ENCODE results near the gene ETV7.

ETV7 gene

DNA sequence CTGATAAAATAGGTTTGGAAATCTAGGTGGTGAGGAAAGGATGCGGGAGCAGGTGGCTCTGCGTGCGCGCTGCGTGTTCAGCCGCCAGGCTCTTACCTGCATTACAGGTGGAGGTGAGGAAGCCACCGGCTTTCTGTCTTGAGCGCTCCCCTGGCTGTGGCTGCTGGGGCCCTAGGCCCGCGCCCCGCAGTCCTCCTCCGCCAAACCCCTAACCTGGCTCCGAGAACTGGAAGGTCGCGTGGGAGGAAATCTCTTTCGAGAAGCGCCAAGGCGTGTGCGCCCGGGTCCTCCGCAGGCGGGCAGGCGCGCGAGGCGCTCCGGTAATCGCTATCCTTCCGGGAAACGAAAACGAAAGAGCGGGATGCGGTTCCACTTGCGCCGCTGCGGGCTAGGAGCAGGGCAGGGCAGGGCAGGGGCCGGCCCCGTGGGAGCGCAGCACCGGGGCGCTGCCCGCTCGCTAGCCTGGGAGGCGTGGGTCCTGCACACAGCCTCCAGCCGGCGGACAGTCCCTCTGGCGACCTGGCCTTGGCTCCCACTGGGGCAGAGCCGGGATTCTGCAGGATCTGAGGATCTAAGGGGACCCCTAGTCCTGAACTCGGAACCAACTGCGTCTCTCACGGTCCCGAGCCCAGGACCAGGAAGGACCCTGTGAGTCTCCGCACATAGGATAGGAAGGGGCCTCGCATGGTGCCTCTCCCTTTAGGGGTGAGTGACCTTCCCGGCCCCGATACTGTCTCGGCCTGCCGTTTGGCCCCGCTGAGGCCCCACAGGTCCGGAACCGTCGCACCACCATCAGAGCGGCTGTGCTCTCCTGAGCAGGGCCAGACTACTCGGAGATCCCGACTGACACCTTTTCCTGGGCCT is at the start of gene ETV7:
TSS of gene ETV7 (minus strand) at position 230 of the 864 bp plus-strand sequence. CDS start at position 102, 128 bp downstream.
- no peak for DNase-seq (ENCODE audit: low read depth)
- TF ChIP-seq, protein P1, sequence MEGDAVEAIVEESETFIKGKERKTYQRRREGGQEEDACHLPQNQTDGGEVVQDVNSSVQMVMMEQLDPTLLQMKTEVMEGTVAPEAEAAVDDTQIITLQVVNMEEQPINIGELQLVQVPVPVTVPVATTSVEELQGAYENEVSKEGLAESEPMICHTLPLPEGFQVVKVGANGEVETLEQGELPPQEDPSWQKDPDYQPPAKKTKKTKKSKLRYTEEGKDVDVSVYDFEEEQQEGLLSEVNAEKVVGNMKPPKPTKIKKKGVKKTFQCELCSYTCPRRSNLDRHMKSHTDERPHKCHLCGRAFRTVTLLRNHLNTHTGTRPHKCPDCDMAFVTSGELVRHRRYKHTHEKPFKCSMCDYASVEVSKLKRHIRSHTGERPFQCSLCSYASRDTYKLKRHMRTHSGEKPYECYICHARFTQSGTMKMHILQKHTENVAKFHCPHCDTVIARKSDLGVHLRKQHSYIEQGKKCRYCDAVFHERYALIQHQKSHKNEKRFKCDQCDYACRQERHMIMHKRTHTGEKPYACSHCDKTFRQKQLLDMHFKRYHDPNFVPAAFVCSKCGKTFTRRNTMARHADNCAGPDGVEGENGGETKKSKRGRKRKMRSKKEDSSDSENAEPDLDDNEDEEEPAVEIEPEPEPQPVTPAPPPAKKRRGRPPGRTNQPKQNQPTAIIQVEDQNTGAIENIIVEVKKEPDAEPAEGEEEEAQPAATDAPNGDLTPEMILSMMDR (conservative IDR thresholded peaks at IDR 0.05; ENCODE audit: low read depth, low read length): no peak
- H3K4me3 ChIP-seq (ENCODE audit: low read length): peak within 1 kb of the TSS; percentile 56

DNA sequence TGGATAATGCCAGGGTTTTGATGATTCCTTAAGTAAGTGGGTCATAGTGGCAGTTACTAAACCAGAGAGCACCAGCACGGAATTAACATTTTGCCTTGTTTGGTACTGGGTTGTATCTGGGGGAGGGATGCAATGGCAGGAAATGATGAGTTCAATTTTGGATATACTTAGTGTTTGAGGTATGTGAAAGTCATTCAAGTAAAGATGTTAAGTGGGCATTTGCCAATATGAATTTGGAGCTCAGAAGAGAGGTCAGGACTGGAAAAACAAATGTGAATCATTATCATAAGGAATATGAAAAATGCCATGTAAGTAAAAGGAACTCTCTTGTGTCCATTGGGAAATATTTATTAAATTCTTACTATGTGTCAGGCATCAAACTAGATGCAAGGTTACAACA is 49.0 kb upstream of the ETV7 start:
- no peak for DNase-seq (ENCODE audit: low read depth)
- TF ChIP-seq, protein P1 (conservative IDR thresholded peaks at IDR 0.05; ENCODE audit: low read depth, low read length): no peak
- H3K4me3 ChIP-seq (ENCODE audit: low read length): no peak overlapping the region

DNA sequence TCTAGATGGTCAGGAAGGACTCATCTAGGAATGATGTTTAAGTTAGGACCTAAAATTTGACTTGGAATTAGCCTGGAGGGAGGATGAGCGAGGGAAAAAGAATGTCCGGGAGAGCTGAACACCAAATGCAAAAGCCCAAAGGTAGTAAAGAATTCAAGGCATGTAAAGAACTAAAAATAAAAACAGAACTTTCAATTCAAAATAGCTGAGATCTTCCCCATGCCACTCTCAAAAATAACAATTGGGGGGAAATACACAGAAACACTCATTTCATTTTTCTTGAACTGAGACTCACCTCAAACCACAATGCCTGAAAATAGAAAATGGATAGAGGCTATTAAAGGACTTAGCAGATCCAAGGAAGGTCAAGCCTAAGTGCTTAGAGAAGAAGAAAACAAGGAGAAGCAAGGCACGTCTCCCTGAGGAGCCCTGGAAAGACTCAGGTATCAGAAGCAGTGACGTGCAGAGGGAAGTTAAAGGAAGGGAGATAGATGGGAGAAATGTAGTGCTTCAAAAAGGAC is 44.7 kb upstream of the ETV7 start:
- no peak overlapping the region for H3K4me3 ChIP-seq (ENCODE audit: low read length)
- DNase-seq (ENCODE audit: low read depth): no peak
- TF ChIP-seq, protein P1 (conservative IDR thresholded peaks at IDR 0.05; ENCODE audit: low read depth, low read length): no peak

DNA sequence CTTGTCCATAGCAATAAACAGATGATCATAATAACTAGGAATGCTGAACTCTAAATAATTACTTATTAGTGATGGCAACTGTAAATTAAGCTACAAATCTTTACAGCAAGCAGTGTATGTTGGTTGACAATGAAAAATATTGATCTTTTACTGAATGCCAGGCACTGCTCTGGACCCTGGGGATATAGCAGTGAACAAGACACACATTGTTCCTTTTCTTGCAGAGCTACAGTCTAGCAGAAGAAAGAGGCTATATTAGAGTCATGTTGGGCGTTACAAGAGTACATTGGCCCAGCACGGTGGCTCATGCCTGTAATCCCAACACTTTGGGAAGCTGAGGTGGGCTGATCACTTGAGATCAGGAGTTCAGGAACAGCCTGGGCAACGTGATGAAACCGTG is 43.7 kb upstream of the ETV7 start:
- no peak for DNase-seq (ENCODE audit: low read depth)
- TF ChIP-seq, protein P1 (conservative IDR thresholded peaks at IDR 0.05; ENCODE audit: low read depth, low read length): no peak
- no peak overlapping the region for H3K4me3 ChIP-seq (ENCODE audit: low read length)

DNA sequence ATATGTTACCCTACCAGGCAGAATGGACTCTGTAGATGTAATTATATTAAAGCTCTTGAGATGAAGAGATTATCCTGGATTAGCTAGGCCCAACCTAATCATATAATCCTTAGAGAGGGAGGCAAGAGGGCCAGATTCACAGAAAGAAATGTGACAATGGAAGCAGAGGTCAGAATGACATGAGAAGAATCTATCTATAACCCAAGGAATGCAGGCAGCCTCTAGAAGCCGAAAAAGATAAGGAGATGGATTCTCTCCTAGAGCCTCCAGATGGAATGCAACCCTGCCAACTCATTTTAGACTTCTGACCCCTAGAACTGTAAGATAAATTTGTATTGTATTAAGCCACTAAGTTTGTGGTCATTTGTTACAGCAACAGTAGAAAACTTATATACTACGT is 42.9 kb upstream of the ETV7 start:
- DNase-seq (ENCODE audit: low read depth): no peak
- no peak overlapping the region for H3K4me3 ChIP-seq (ENCODE audit: low read length)
- TF ChIP-seq, protein P1 (conservative IDR thresholded peaks at IDR 0.05; ENCODE audit: low read depth, low read length): no peak

DNA sequence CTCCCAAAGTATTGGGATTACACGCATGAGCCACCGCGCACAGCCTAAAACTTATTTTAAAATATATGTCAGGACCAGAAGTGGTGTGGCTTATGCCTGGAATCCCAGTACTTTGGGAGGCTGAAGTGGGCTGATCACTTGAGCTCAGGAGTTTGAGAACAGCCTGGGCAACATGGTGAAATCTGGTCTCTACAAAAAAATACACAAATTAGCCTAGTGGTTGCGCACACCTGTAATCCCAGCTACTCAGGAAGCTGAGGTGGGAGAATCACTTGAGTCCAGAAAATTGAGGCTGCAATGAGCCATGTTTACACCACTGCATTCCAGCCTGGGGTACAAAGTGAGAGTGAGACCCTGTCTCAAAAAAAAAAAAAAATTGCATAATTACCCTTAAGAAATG is 41.4 kb upstream of the ETV7 start:
- H3K4me3 ChIP-seq (ENCODE audit: low read length): no peak overlapping the region
- TF ChIP-seq, protein P1 (conservative IDR thresholded peaks at IDR 0.05; ENCODE audit: low read depth, low read length): no peak
- no peak for DNase-seq (ENCODE audit: low read depth)

DNA sequence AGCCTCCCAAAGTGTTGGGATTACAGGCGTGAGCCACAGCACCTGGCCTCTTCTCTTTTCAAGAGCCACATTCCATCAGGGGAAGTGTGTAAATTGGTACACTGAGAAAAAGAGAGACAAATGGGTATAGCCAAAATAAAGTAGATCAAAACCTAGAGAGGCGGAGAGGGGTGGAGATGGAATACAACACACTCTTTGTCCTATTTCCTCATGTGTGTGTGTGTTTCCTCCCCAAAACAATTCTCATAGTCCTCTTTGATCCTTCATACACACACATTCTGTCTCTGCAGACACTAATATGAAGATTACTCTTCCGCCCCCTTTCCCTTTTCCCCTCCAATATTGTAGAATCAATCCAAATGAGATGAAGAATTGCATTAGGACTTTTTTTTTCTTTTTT is 39.2 kb upstream of the ETV7 start:
- no peak for DNase-seq (ENCODE audit: low read depth)
- TF ChIP-seq, protein P1 (conservative IDR thresholded peaks at IDR 0.05; ENCODE audit: low read depth, low read length): no peak
- H3K4me3 ChIP-seq (ENCODE audit: low read length): no peak overlapping the region
